ENCODE measurements around the gene GINS2.

GRCh38 chr16:85649411-85650134 lies 39.2 kb downstream of the GINS2 start:
- TF ChIP-seq CTCF (conservative IDR thresholded peaks at IDR 0.05; ENCODE audit: low read length) (no peak), EZH2phosphoT487 (IDR thresholded peaks at IDR 0.05; ENCODE audit: borderline replicate concordance) (no peak)
